Gastrocnemius medialis (tissue), 4 donors: ENCODE results near the gene VTI1A.
"Not testable (repeated sequence)": the region's sequence is repeated elsewhere in the genome, so short reads cannot be mapped to it uniquely, and the experiment has no call there.

Source experiments
- CTCF ChIP-seq, 5 experiments: fragments of 450-650 bp in 3 of 5; fragments of 200-600 bp in 2 of 5; sonication (generic) in 2 of 5; IDR thresholded peaks in 4 of 5; conservative IDR thresholded peaks in 1 of 5; 1 replicate in 4 of 5; 2 replicates in 1 of 5; pipeline ENCODE4 v1.5.1; 2016 to 2019; ENCODE audit warnings: antibody characterized with exemption in 5 of 5, mild to moderate bottlenecking in 3 of 5, moderate library complexity in 3 of 5
- POLR2A ChIP-seq, 2 donors: fragments of 450-650 bp; IDR thresholded peaks; one replicate each; pipeline ENCODE4 v1.6.1; 2017; ENCODE audit warnings: antibody characterized with exemption in 2 of 2, mild to moderate bottlenecking in 2 of 2, moderate library complexity in 2 of 2

- TF ChIP-seq CTCF (IDR thresholded peaks at IDR 0.05 in 4 of 5, conservative IDR thresholded peaks at IDR 0.05 in 1 of 5); POLR2A (IDR thresholded peaks at IDR 0.05): not testable (repeated sequence)
Measured at GRCh38 chr10:112863461-112863860, 416.4 kb downstream of the VTI1A start.
